ENCODE results near the gene GNAT1.

DNA sequence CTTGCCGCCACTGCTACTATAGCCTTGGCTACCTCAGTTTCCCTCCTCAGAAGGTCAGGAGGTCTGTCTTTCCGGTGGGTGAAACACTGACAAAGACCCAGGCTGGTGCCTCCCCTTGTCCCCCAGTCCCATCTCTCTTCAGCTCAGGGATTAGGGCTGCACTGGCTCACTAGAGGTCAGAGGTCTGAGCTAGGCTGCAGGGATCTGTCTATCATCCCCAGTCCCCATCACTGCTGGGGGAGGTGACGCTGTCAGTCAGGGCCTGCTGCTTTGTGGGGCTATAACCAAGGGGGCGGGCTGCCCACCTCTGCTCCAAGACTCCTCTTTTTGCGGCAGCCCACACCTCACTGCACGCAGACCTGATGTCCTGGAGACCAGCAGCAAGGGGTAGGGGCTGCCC lies 22.6 kb upstream of the GNAT1 start:
- TF ChIP-seq, protein P1, sequence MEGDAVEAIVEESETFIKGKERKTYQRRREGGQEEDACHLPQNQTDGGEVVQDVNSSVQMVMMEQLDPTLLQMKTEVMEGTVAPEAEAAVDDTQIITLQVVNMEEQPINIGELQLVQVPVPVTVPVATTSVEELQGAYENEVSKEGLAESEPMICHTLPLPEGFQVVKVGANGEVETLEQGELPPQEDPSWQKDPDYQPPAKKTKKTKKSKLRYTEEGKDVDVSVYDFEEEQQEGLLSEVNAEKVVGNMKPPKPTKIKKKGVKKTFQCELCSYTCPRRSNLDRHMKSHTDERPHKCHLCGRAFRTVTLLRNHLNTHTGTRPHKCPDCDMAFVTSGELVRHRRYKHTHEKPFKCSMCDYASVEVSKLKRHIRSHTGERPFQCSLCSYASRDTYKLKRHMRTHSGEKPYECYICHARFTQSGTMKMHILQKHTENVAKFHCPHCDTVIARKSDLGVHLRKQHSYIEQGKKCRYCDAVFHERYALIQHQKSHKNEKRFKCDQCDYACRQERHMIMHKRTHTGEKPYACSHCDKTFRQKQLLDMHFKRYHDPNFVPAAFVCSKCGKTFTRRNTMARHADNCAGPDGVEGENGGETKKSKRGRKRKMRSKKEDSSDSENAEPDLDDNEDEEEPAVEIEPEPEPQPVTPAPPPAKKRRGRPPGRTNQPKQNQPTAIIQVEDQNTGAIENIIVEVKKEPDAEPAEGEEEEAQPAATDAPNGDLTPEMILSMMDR (IDR thresholded peaks at IDR 0.05) = no peak
- no peak for TF ChIP-seq POLR2A (IDR thresholded peaks at IDR 0.05)
